ENCODE results near the gene TSPOAP1. TPM values are rescaled to one million over a fixed set of nuclear protein-coding genes. Genes with fewer than 3 reads are reported as not detected.

TSPOAP1 gene
- total and polyA plus RNA-seq, 2 of the 13 experiments (the other 11 are each of a cell fraction or from before 2014, with no cell fraction given) = not detected

GRCh38 chr17:58364270-58364942, 35.8 kb upstream of the TSPOAP1 start (continued):
- TF ChIP-seq ZNF781 (CRISPR knock-in tag; IDR thresholded peaks at IDR 0.05; ENCODE audit: borderline replicate concordance, not compliant biosample characterization) = no peak
- TF ChIP-seq ATF6 (CRISPR knock-in tag; conservative IDR thresholded peaks at IDR 0.05) = no peak
- no peak for TF ChIP-seq NR2F2 (IDR thresholded peaks at IDR 0.05; ENCODE audit: borderline replicate concordance, low read depth)
- TF ChIP-seq PITX1 (CRISPR knock-in tag; IDR thresholded peaks at IDR 0.05) = peak; percentile 80
- peak; percentile 45 for TF ChIP-seq ZNF772 (CRISPR knock-in tag; IDR thresholded peaks at IDR 0.05)
- TF ChIP-seq ZNF18 (CRISPR knock-in tag; IDR thresholded peaks at IDR 0.05; ENCODE audit: insufficient replicate concordance) = no peak
- peak; percentile 58; the same call in 1 of the 2 replicates for TF ChIP-seq ZNF557 (CRISPR knock-in tag; IDR thresholded peaks at IDR 0.05)
- no peak for TF ChIP-seq ZC3H13 (CRISPR knock-in tag; IDR thresholded peaks at IDR 0.05)
- peak; percentile 69; the same call in 1 of the 2 replicates for TF ChIP-seq MED13 (CRISPR knock-in tag; IDR thresholded peaks at IDR 0.05)
- no peak; the same call in 1 of the 2 replicates for TF ChIP-seq GABPB1 (CRISPR knock-in tag; IDR thresholded peaks at IDR 0.05)
- TF ChIP-seq TBL1XR1 (IDR thresholded peaks at IDR 0.05; ENCODE audit: borderline replicate concordance, low read length, partially characterized antibody) = no peak
- peak; percentile 70; the same call in 1 of the 2 replicates for TF ChIP-seq ZNF547 (CRISPR knock-in tag; IDR thresholded peaks at IDR 0.05)
- no peak for TF ChIP-seq ZNF549 (CRISPR knock-in tag; IDR thresholded peaks at IDR 0.05)
- no peak for TF ChIP-seq ZBTB49 (CRISPR knock-in tag; IDR thresholded peaks at IDR 0.05; ENCODE audit: borderline replicate concordance)
- TF ChIP-seq ZFP1 (CRISPR knock-in tag; IDR thresholded peaks at IDR 0.05) = no peak
- no peak for TF ChIP-seq KLF9 (CRISPR knock-in tag; IDR thresholded peaks at IDR 0.05; ENCODE audit: low read depth)
- no peak for TF ChIP-seq ZNF205 (CRISPR knock-in tag; IDR thresholded peaks at IDR 0.05)
- TF ChIP-seq NFE2L1 (CRISPR knock-in tag; IDR thresholded peaks at IDR 0.05; ENCODE audit: borderline replicate concordance) = no peak
- TF ChIP-seq HNRNPL (IDR thresholded peaks at IDR 0.05; ENCODE audit: low read depth, low read length) = peak; percentile 68; the same call in 1 of the 2 replicates
- TF ChIP-seq PAX8 (CRISPR knock-in tag; IDR thresholded peaks at IDR 0.05; ENCODE audit: borderline replicate concordance) = no peak
- TF ChIP-seq DRAP1 (CRISPR knock-in tag; IDR thresholded peaks at IDR 0.05) = no peak; the same call in 1 of the 2 replicates
- TF ChIP-seq SP1 (IDR thresholded peaks at IDR 0.05) = no peak
- TF ChIP-seq SP1 (CRISPR knock-in tag; IDR thresholded peaks at IDR 0.05) = no peak
- TF ChIP-seq ZMAT5 (CRISPR knock-in tag; IDR thresholded peaks at IDR 0.05; ENCODE audit: borderline replicate concordance, low read depth) = no peak
- TF ChIP-seq SSRP1 (CRISPR knock-in tag; IDR thresholded peaks at IDR 0.05) = peak; percentile 21; the same call in 1 of the 2 replicates

Data from HepG2 (cell line).